HAP-1 (cell line): ENCODE measurements around the gene SYT8.

Source experiments
- DNase-seq, 2 experiments: peaks; one replicate each; pipeline ENCODE4 v3.0.0-alpha.2; 2016 to 2020; ENCODE audit warnings: low spot score in 2 of 2
- H3K27me3 ChIP-seq: fragments of 250-450 bp; sonication (Bioruptor Pico); 2 replicates; pipeline ENCODE4 v1.5.1; 2020; ENCODE audit warnings: low read depth, mild to moderate bottlenecking, moderate library complexity
- H3K36me3 ChIP-seq: fragments of 250-450 bp; sonication (Bioruptor Pico); replicated peaks from 2 replicates; pipeline ENCODE4 v1.5.1; 2020; ENCODE audit warnings: mild to moderate bottlenecking
- H3K4me1 ChIP-seq: fragments of 250-450 bp; sonication (Bioruptor Pico); 2 replicates; pipeline ENCODE4 v1.5.1; 2020; ENCODE audit warnings: mild to moderate bottlenecking
- H3K4me3 ChIP-seq: fragments of 250-450 bp; sonication (Bioruptor Pico); 2 replicates; pipeline ENCODE4 v1.5.1; 2020; ENCODE audit warnings: mild to moderate bottlenecking, moderate library complexity
- H3K9me3 ChIP-seq: fragments of 250-450 bp; sonication (Bioruptor Pico); 2 replicates; pipeline ENCODE4 v1.5.1; 2020; ENCODE audit warnings: mild to moderate bottlenecking, moderate library complexity
- in situ Hi-C: fragments of 300-500 bp; cut with MboI; formaldehyde crosslinking; loops from 3 replicates; pipeline ENCODE4 v1.14.3; 2020; ENCODE audit warnings: low sequenced_read_pairs, inconsistent platforms, mixed read lengths

SYT8 gene

DNA sequence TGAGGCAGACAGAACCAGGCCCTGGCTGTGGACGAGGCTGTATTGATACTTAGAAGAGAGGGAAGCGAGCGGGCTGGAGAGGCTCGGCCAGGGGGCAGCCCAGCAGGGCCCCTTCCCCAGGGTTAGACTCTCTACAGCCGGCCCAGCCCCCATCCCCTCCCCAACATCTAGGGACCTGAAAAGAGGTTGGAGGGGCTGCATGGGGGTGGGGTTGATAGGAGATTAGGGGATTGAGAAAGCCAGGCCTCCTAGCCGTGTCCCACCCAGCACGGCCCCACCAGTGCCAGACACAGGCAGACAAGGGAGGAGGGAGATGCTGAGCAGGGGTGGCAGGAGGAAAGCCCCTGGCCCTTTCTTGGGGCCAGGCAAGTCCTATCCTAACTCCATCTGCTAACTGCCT is 23.8 kb downstream of the SYT8 start:
- H3K4me1 ChIP-seq: no peaks in the 10 kb centered on the region
- DNase-seq: no peak
- H3K27me3 ChIP-seq: no peaks in the 10 kb centered on the region; the same call in 1 of the 2 replicates
- in situ Hi-C loops: loop anchor here (25.0 kb wide), 1 partner anchor 304 kb away; the partner anchor contains the start of genes INS and TH
- H3K4me3 ChIP-seq: no peak overlapping the region
- H3K9me3 ChIP-seq: no peaks in the 10 kb centered on the region
- H3K36me3 ChIP-seq: no peaks in the 10 kb centered on the region

DNA sequence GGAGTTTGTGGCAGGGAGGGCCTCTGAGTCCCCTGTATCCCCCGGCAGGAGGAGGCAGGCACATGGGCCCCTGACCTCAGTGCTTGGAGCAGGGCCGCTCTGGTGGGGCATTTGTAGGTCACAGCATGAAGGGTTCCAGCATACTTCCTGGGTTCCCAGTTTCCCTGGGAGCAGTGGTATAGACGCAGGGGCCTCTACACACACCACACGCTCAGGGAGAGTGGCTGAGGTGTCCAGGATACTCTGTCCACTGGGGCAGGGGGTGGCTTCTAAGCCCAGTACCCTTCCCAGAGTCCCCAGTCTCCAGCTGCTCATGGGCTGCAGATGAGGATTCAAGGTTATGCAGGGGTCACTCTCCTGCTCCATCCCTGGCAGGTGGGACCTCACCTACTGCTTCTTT is 24.2 kb downstream of the SYT8 start:
- DNase-seq: no peak
- no peaks in the 10 kb centered on the region for H3K9me3 ChIP-seq
- no peaks in the 10 kb centered on the region for H3K36me3 ChIP-seq
- no peaks in the 10 kb centered on the region for H3K4me1 ChIP-seq
- in situ Hi-C loops: loop anchor here (25.0 kb wide), 1 partner anchor 303 kb away; the partner anchor contains the start of genes INS and TH
- H3K4me3 ChIP-seq: no peak overlapping the region
- H3K27me3 ChIP-seq: no peaks in the 10 kb centered on the region; the same call in 1 of the 2 replicates

DNA sequence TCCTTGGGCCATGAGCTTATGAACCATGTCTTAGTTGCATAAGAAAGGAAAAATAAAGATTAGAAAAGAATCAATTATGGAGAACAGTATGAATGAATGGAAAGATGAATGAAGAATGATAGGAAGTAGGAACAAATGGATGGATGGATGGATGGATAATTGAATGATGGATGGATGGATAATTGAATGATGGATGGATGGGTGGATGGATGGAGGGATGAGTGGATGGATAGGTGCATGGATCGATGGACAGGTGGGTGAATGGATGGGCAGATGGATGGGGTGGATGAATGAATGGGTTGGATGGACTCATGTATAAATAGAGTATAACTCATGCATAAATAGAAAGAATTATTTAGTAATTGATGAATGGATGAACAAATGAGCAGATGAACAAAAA is 25.3 kb downstream of the SYT8 start:
- in situ Hi-C loops: loop anchor here (25.0 kb wide), 1 partner anchor 302 kb away; the partner anchor contains the start of genes INS and TH
- Histone ChIP-seq H3K9me3 (no peaks in the 10 kb centered on the region), H3K4me3 (no peak overlapping the region), H3K36me3 (no peaks in the 10 kb centered on the region), H3K27me3 (no peaks in the 10 kb centered on the region; the same call in 1 of the 2 replicates), H3K4me1 (no peaks in the 10 kb centered on the region)
- DNase-seq: no peak

DNA sequence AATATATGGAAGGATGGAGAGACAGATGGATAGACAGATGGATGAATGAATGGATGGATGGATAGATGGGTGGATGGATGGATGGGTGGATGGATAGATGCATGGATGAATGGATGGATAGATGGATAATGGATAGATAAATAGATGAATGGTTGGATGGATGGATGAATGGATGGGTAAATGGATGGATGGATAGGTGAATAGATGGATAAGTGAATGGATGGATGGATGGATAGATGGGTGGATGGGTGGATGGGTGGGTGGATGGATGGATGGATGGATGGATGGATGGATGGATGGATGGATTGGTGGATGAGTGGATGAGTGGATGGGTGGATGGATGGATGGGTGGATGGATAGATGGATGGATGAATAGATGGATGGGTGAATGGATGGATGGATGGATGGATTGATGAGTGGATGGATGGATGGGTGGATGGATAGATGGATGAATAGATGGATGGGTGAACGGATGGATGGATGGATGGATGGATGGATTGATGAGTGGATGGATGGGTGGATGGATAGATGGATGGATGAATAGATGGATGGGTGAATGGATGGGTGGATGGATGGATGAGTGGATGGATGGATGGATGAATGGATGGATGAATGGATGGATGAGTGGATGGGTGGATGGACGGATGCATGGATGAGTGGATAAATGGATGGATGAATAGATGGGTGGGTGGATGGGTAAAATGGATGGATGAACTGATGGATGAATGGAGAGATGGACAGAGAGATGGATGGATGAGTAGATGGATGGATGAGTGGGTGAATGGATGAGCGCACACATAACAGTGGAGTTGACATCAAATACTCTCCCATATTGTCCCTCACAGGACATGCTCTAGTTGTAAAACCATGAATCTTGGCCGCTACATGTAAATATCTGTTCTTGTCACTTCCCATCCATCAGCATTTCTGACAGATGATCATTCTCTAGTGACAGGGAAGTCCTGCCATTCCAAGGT is 26.9 kb downstream of the SYT8 start:
- Histone ChIP-seq H3K36me3 (no peaks in the 10 kb centered on the region), H3K27me3 (no peaks in the 10 kb centered on the region; the same call in 1 of the 2 replicates), H3K4me3 (no peak overlapping the region), H3K4me1 (no peaks in the 10 kb centered on the region), H3K9me3 (no peaks in the 10 kb centered on the region)
- in situ Hi-C loops: loop anchor here (25.0 kb wide), 1 partner anchor 301 kb away; the partner anchor contains the start of genes INS and TH
- DNase-seq: no peak

DNA sequence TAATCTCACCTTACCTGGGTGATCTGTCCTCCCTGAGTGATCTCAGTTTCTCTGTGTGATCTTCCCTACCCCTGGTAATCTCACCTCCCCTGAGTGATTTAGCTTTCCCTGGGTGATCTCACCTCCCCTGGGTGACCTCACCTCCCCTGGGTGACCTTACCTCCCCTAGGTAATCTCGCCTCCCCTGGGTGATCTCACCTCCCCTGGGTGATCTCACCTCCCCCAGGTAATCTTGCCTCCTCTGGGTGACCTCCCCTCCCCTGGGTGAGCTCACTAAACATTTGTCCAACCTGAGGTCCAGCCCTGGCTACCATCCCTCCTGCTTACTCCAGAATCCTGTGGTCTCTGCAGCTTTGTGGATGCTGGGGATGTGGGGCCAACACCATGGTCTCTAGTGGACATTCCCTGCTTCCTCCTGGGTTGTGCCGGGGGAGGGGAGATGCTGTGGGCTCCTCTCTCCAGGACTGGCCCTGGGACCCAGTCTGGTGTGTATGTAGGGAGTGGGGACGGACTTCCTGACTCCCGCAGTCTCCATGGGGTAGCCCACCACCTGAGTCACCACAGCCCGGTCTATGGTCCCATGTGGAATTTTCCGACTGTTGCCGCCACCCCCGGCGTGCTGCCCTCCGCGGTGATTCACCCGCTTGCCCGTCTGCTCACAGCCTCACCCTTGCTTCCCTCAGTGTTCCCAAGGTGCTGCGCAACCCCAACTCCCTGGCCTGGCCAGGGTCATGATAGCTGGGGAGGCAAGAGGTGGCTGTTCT is 28.0 kb downstream of the SYT8 start:
- Histone ChIP-seq H3K4me3 (no peak overlapping the region), H3K27me3 (no peaks in the 10 kb centered on the region; the same call in 1 of the 2 replicates), H3K4me1 (no peaks in the 10 kb centered on the region), H3K9me3 (no peaks in the 10 kb centered on the region), H3K36me3 (no peaks in the 10 kb centered on the region)
- in situ Hi-C loops: loop anchor here (25.0 kb wide), 1 partner anchor 300 kb away; the partner anchor contains the start of genes INS and TH
- DNase-seq: no peak

DNA sequence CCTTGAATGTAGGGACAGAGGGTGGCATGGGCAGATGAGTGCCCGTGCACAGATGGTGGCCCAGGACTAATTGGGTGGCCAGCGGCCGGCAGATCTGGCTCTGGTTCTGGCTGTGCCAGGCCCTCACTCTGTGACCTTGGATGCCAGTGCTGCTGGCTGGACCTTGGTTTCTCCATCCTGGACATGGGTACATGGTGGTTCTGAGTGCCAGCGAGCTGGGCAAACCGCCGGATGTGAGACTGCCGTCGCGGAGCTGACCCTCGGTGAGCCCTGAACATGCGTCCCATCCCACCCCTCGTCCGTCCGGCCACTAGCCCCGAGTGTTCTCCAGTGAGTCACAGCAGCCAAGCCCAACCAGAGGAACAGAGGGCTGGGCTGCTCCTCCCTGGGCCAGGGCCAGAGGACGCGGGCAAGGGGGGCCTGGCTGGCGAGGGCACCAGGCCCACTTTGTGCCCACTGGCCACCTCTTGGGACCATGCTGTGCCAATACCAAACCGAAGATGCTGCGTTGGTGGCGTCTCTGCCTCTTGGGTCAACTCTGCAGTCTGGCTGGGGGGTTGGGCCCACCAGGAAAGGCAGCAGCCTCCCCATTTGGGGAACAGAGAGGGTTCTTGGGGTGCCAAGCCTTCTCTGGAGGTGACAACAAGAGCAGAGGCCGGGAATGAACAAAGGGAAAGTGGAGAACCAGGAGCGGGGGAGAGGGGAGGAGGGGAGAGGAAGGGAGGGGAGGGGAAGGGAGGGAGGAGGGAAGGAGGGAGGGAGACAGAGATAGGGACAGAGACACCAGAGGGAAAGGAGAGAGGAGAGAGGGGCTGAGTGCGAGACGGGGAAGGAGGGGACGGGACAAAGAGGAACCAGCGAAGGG is 28.8 kb downstream of the SYT8 start:
- Histone ChIP-seq H3K4me3 (no peak overlapping the region), H3K9me3 (no peaks in the 10 kb centered on the region), H3K27me3 (peaks cover under 1% of the 10 kb centered on the region; the same call in 1 of the 2 replicates), H3K4me1 (no peaks in the 10 kb centered on the region), H3K36me3 (no peaks in the 10 kb centered on the region)
- in situ Hi-C loops: loop anchor here (25.0 kb wide), 1 partner anchor 299 kb away; the partner anchor contains the start of genes INS and TH
- peak; percentile 7 to 73 for DNase-seq

DNA sequence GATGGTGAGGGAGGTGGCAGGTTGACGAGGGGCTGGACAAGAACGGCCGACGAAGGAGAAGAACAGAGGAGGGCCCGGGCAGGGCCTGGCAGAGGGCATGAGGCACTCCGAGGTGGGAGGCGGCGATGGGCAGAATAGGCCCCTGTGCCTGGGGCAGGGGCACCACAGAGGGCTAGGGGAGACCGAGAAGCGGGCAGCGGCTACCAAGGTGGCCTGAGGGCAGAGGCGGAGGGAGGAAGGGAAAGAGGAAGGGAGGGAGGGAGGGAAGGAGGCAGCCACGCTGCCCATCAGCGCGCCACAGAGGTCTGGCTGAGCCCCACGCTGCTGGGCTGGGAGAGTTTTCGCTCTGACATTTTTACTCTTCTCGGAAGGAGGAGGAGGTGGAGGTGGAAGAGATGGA is 29.4 kb downstream of the SYT8 start:
- Histone ChIP-seq H3K4me3 (no peak overlapping the region), H3K4me1 (no peaks in the 10 kb centered on the region), H3K36me3 (no peaks in the 10 kb centered on the region), H3K9me3 (no peaks in the 10 kb centered on the region), H3K27me3 (peaks cover 5% of the 10 kb centered on the region; the same call in 1 of the 2 replicates)
- no peak for DNase-seq
- in situ Hi-C loops: loop anchor here (25.0 kb wide), 1 partner anchor 298 kb away; the partner anchor contains the start of genes INS and TH

DNA sequence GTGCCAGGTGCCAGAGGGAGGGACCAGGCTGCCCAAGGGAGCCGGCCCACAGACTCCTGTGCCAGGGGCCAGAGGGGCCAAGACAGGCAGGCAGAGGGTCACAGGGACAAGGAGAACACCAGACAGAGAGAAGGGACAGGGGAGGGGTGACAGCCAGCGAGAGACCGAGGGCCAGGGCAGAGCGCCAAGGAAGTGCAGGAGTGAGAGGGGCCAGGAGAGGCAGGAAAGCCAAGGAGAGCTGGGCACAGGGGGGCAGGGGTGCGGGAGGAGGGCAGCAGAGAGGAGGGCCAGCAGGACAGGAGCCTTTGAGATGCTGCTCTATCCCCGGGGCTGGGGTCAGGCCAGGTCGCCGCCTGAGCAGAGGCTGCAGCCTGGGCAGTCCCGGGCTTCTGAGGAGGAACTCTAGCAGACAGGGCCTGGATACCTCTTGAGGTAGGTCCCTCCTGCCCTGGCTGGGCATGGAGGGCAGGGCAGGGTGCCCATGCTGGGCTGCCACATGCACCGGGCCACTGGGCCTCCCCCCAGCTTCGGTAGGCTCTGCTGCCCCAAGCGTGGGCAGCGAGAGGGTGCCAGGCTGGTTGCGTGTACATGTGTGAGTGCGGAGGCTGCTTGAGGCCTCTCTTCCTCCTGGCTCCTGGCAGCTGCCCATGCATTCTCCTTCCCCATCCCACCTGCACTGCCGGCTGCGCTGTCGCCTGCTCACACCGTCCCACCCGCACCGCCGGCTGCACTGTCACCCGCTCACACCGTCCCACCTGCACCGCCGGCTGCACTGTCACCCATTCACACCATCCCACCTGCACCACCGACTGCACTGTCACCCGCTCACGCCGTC is 30.3 kb downstream of the SYT8 start:
- Histone ChIP-seq H3K27me3 (peaks cover 12% of the 10 kb centered on the region; the same call in 1 of the 2 replicates), H3K9me3 (no peaks in the 10 kb centered on the region), H3K4me1 (no peaks in the 10 kb centered on the region), H3K36me3 (no peaks in the 10 kb centered on the region), H3K4me3 (no peak overlapping the region)
- in situ Hi-C loops: loop anchor here (25.0 kb wide), 1 partner anchor 297 kb away; the partner anchor contains the start of genes INS and TH
- no peak for DNase-seq

DNA sequence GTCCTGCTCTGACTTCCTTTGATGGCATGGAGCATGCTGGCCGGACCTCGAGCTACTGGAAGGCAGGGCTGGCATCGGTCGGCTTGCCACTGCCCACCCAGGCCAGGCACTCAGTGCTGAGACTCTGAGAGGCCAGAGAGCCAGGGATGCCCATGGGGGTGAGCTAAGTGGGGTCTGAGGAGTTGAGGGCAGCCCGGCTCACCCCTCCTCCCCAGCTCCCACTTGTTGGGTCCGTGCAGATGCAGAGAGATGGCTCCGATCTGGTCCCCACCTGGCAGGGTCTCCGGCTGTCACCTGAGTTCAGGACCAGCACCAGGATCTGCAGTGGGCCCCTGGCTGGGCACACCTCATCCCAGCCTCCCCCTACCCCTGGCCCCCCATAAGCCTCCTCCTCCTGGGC is 31.4 kb downstream of the SYT8 start:
- in situ Hi-C loops: loop anchor here (25.0 kb wide), 1 partner anchor 296 kb away; the partner anchor contains the start of genes INS and TH
- Histone ChIP-seq H3K9me3 (no peaks in the 10 kb centered on the region), H3K36me3 (no peaks in the 10 kb centered on the region), H3K27me3 (peaks cover 24% of the 10 kb centered on the region; the same call in 1 of the 2 replicates), H3K4me3 (no peak overlapping the region), H3K4me1 (no peaks in the 10 kb centered on the region)
- DNase-seq: no peak

DNA sequence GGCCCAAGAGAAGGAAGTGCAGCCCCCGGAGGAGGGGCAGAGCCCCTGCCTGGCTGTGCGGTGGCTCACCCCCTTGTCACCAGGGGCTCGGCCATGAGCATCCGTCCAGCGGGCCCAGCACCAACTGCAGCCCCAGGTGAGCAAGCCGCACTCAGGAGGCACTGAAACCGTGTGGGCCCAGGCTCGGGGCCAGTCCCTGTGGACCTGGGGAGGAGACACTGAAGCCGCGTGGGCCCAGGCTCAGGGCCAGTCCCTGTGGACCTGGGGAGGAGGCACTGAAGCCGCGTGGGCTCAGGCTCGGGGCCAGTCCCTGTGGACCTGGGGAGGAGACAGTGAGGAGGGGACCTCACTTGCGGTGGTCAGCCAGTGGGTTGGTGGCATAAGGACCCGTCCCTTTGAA is 32.0 kb downstream of the SYT8 start:
- no peaks in the 10 kb centered on the region for H3K36me3 ChIP-seq
- peaks cover 26% of the 10 kb centered on the region; the same call in 1 of the 2 replicates for H3K27me3 ChIP-seq
- H3K9me3 ChIP-seq: no peaks in the 10 kb centered on the region
- in situ Hi-C loops: loop anchor here (25.0 kb wide), 1 partner anchor 296 kb away; the partner anchor contains the start of genes INS and TH
- no peak overlapping the region for H3K4me3 ChIP-seq
- H3K4me1 ChIP-seq: no peaks in the 10 kb centered on the region
- no peak for DNase-seq

DNA sequence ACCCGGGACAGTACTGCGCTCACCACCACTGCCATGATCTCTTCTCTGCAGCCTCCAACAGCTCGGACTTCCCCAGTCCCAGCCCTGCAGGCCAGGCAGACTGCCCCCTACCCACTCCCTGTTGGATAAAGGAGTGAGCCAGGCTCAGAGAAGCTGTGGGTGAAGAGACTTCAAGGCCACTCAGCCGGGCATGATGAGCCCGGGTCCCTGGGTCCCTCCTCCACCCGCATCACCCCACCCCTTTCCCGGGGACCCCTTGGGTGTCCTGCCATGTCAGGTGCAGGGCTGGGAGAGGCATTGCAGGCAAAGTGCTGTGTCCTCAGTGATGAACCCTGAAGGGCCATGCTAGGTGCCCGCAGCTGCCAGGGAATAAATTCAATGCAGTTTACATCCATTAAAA is 32.6 kb downstream of the SYT8 start:
- DNase-seq: no peak
- no peaks in the 10 kb centered on the region for H3K36me3 ChIP-seq
- H3K9me3 ChIP-seq: no peaks in the 10 kb centered on the region
- H3K4me1 ChIP-seq: no peaks in the 10 kb centered on the region
- in situ Hi-C loops: loop anchor here (25.0 kb wide), 1 partner anchor 295 kb away; the partner anchor contains the start of genes INS and TH
- H3K4me3 ChIP-seq: no peak overlapping the region
- peaks cover 26% of the 10 kb centered on the region; the same call in 1 of the 2 replicates for H3K27me3 ChIP-seq
